Endothelial cell of umbilical vein (primary cell): ENCODE results near the gene RGS21. TPM values are rescaled to one million over a fixed set of nuclear protein-coding genes. Genes with fewer than 3 reads are reported as not detected.

Experiments
- Bru-seq: library from RNA; stranded (reverse); fragments of 400-500 nt; gene quantifications from one replicate; lab custom pipeline; 2021; lab: Mats Ljungman, UMichigan
- BruChase-seq, 2 experiments: library from RNA; stranded (reverse); fragments of 400-500 nt; gene quantifications; one replicate each; lab custom pipeline; 2021; lab: Mats Ljungman, UMichigan
- BruUV-seq: library from RNA; stranded (reverse); fragments of 400-500 nt; replicated peaks from 2 replicates; lab custom pipeline; 2021; lab: Mats Ljungman, UMichigan
- CTCF ChIA-PET: fragments of 300-600, 350-600 bp; sonication (Branson Sonifier 250); formaldehyde crosslinking; loops from one replicate; lab custom pipeline; 2021; ENCODE audit warnings: antibody characterized with exemption, inconsistent platforms; lab: Charles Lee
- POLR2A ChIA-PET: fragments of 300-600, 350-600 bp; sonication (Branson Sonifier 250); formaldehyde crosslinking; loops from one replicate; lab custom pipeline; 2021; ENCODE audit warnings: antibody characterized with exemption, inconsistent platforms; lab: Charles Lee
- DNase-seq: peaks from one replicate; pipeline ENCODE4 v3.0.0-alpha.2; 2011; ENCODE audit warnings: low read depth, low spot score
- FAIRE-seq: peaks from 2 replicates; lab custom pipeline; 2011; peaks lifted over from hg19 to GRCh38; lab: Jason Lieb, UNC
- H2AFZ ChIP-seq: 2 replicates; pipeline ENCODE4 v1.6.0; 2012; ENCODE audit warnings: low read depth, low read length, control low read depth, inconsistent platforms
- H3K27ac ChIP-seq: 2 replicates; pipeline ENCODE4 v1.5.1; 2011; ENCODE audit warnings: low read depth, mild to moderate bottlenecking, control low read depth, low read length, moderate library complexity; ENCODE audit not compliant: insufficient read depth
- H3K27me3 ChIP-seq, 2 experiments: 2 replicates each; pipeline versions ENCODE4 v1.6.0 to v1.6.1; 2011; ENCODE audit warnings: low read length in 2 of 2, mixed read lengths in 1 of 2; ENCODE audit not compliant: control insufficient read depth in 2 of 2, insufficient read depth in 2 of 2
- H3K36me3 ChIP-seq, 2 experiments: 2 replicates in 1 of 2; 3 replicates in 1 of 2; pipeline ENCODE4 v1.5.1; 2011; ENCODE audit warnings: low read length in 2 of 2, mild to moderate bottlenecking in 1 of 2, moderate library complexity in 1 of 2; ENCODE audit not compliant: control insufficient read depth in 2 of 2, insufficient read depth in 2 of 2; ENCODE audit errors: extremely low read depth in 1 of 2
- H3K4me1 ChIP-seq: 3 replicates; pipeline ENCODE4 v1.5.1; 2011; ENCODE audit warnings: mild to moderate bottlenecking, low read length; ENCODE audit not compliant: control insufficient read depth, insufficient read depth; ENCODE audit errors: extremely low read depth
- H3K4me2 ChIP-seq: 2 replicates; pipeline ENCODE4 v1.6.1; 2011; ENCODE audit warnings: low read length, control low read depth, mixed read lengths; ENCODE audit not compliant: insufficient read depth
- H3K4me3 ChIP-seq, 3 experiments: fragments of 200-600 bp in 1 of 3; sonication (generic), shearing (Covaris generic) in 1 of 3; replicated peaks in 1 of 3; 2 replicates each; pipeline ENCODE4 v1.5.1; 2011 to 2016; ENCODE audit warnings: control low read depth in 3 of 3, low read length in 3 of 3, mild to moderate bottlenecking in 2 of 3, inconsistent platforms in 1 of 3, low read depth in 1 of 3, moderate library complexity in 1 of 3; ENCODE audit not compliant: insufficient read depth in 1 of 3
- H3K79me2 ChIP-seq: 2 replicates; pipeline ENCODE4 v1.6.0; 2012; ENCODE audit warnings: low read length, inconsistent platforms; ENCODE audit not compliant: control insufficient read depth, insufficient read depth
- H3K9ac ChIP-seq: replicated peaks from 2 replicates; pipeline ENCODE3; 2011; ENCODE audit warnings: low read length, control low read depth; ENCODE audit not compliant: insufficient read depth; ENCODE audit errors: extremely low read depth
- H3K9me1 ChIP-seq: replicated peaks from 3 replicates; pipeline ENCODE4 v1.6.0; 2011; ENCODE audit warnings: mild to moderate bottlenecking, low read length; ENCODE audit not compliant: control insufficient read depth, insufficient read depth; ENCODE audit errors: extremely low read depth
- H3K9me3 ChIP-seq: replicated peaks from 2 replicates; pipeline ENCODE4 v1.5.1; 2012; ENCODE audit warnings: low read length, inconsistent platforms; ENCODE audit not compliant: control insufficient read depth, insufficient read depth
- H4K20me1 ChIP-seq: replicated peaks from 2 replicates; pipeline ENCODE3; 2011; ENCODE audit warnings: mild to moderate bottlenecking, low read length; ENCODE audit not compliant: control insufficient read depth, insufficient read depth; ENCODE audit errors: extremely low read depth
- CTCF ChIP-seq, 2 donors: IDR thresholded peaks; 1 replicate in 1 of 2; 2 replicates in 1 of 2; pipeline ENCODE4 v1.5.1; 2011; ENCODE audit warnings: low read length in 2 of 2, mild to moderate bottlenecking in 2 of 2, moderate library complexity in 2 of 2, control low read depth in 1 of 2, inconsistent platforms in 1 of 2, low read depth in 1 of 2; ENCODE audit not compliant: insufficient read depth in 1 of 2; ENCODE audit errors: extremely low read depth in 1 of 2
- EZH2 ChIP-seq: IDR thresholded peaks from 2 replicates; pipeline ENCODE4 v1.6.1; 2012; ENCODE audit warnings: borderline replicate concordance, low read depth, mild to moderate bottlenecking, moderate library complexity, low read length, inconsistent platforms; ENCODE audit not compliant: severe bottlenecking
- FOS ChIP-seq: IDR thresholded peaks from 2 replicates; pipeline ENCODE4 v1.6.1; 2011; ENCODE audit warnings: mild to moderate bottlenecking, low read length, moderate library complexity, borderline replicate concordance; ENCODE audit not compliant: insufficient read depth
- GATA2 ChIP-seq: IDR thresholded peaks from 2 replicates; pipeline ENCODE4 v1.7.0; 2011; ENCODE audit warnings: low read depth, mild to moderate bottlenecking, moderate library complexity, mixed read lengths, low read length; ENCODE audit not compliant: insufficient read length, insufficient read depth
- JUN ChIP-seq: IDR thresholded peaks from 2 replicates; pipeline ENCODE4 v1.6.1; 2011; ENCODE audit warnings: borderline replicate concordance, low read depth; ENCODE audit not compliant: insufficient read length, insufficient read depth
- MAX ChIP-seq: IDR thresholded peaks from 2 replicates; pipeline ENCODE4 v1.6.1; 2011; ENCODE audit not compliant: insufficient read depth, insufficient read length
- MYC ChIP-seq: IDR thresholded peaks from one replicate; pipeline ENCODE4 v1.6.1; 2011; ENCODE audit warnings: mild to moderate bottlenecking, low read depth, low read length
- POLR2A ChIP-seq: IDR thresholded peaks from 2 replicates; pipeline ENCODE4 v1.6.1; 2012; ENCODE audit warnings: low read depth, mild to moderate bottlenecking, control low read depth, low read length
- POLR2AphosphoS5 ChIP-seq: IDR thresholded peaks from 2 replicates; pipeline ENCODE4 v1.6.1; 2012; ENCODE audit warnings: low read depth, mild to moderate bottlenecking, control low read depth, low read length, moderate library complexity; ENCODE audit not compliant: insufficient read depth
- dilution Hi-C: fragments of 300-500 bp; cut with MboI; formaldehyde crosslinking; loops from one replicate; pipeline ENCODE4 v1.15.0; 2019; ENCODE audit warnings: low sequenced_read_pairs; ENCODE audit not compliant: extremely low pct_ligation_motif_present
- intact Hi-C: fragments of 100-400 bp; cut with micrococcal nuclease; formaldehyde crosslinking; loops from one replicate; pipeline ENCODE4 v1.10.0; 2022
- long read RNA-seq: library from polyadenylated mRNA; stranded (forward); transcript quantifications from one replicate; pipeline ENCODE4 v2.0.0, GENCODE V29; 2021
- polyA minus RNA-seq, 3 experiments: library from RNA; depleted of rRNA, polyadenylated mRNA; stranded (reverse); fragments of >200 nt; gene quantifications; 1 replicate in 1 of 3; 2 replicates in 2 of 3; pipeline ENCODE4 v1.2.3, GENCODE V29; 2011
- polyA plus RNA-seq, 4 experiments: library from polyadenylated mRNA; depleted of rRNA in 3 of 4; stranded (reverse) in 3 of 4; unstranded in 1 of 4; fragments of >200 nt; gene quantifications; 2 replicates each; pipeline versions ENCODE4 v1.2.1 to v1.2.3, GENCODE V29; 2011 to 2012; ENCODE audit warnings: missing spikeins in 1 of 4
- total RNA-seq: library from RNA; stranded (reverse); gene quantifications from 2 replicates; pipeline ENCODE4 v1.2.3, GENCODE V29; 2021

The RGS21 gene
- not detected in 2 replicates for total RNA-seq
- not detected in 2 replicates for polyA plus RNA-seq
- not detected in 2 replicates for polyA plus RNA-seq (2011; cell fraction: cytosol; rRNA removed)
- not detected in 2 replicates for polyA plus RNA-seq (2011; cell fraction: nucleus; rRNA removed)
- polyA plus RNA-seq (2012): not detected in 2 replicates
- polyA minus RNA-seq: not detected in 2 replicates
- polyA minus RNA-seq (2011; cell fraction: cytosol; rRNA and poly(A)+ RNA removed): not detected
- polyA minus RNA-seq (2011; cell fraction: nucleus; rRNA and poly(A)+ RNA removed): not detected in 2 replicates
- not detected for Bru-seq, nascent RNA
- not detected for BruChase-seq, experiment 1, labeled RNA remaining after a 6-hour chase
- not detected for BruChase-seq, experiment 2, labeled RNA remaining after a 2-hour chase
- long read RNA-seq: 0 reads

- BruUV-seq: no TSS peak
- H3K4me1 ChIP-seq: no peaks in the 10 kb centered on the region
- ChIA-PET POLR2A (no interaction called here), CTCF (interaction anchor here (1.0 kb wide), 1 partner anchor 18 kb away, joined by 4 read pairs; no protein-coding TSS in a partner anchor)
- no peak for TF ChIP-seq EZH2
- no peak for TF ChIP-seq MYC
- no peak for TF ChIP-seq POLR2A
- no peak for TF ChIP-seq FOS
- no peak for TF ChIP-seq JUN
- no peak for TF ChIP-seq GATA2
- TF ChIP-seq CTCF (IDR thresholded peaks at IDR 0.05; ENCODE audit: extremely low read depth in 1 of 2, insufficient read depth in 1 of 2, low read depth in 1 of 2, low read length in 2 of 2): no peak
- no peak for TF ChIP-seq MAX
- no peak for TF ChIP-seq POLR2AphosphoS5
- H3K9me3 ChIP-seq: no peaks in the 10 kb centered on the region
- no peak within 1 kb of the TSS for H2AFZ ChIP-seq
- no peaks in the 10 kb centered on the region for H3K27me3 ChIP-seq
- FAIRE-seq (no peak), DNase-seq (no peak)
- dilution Hi-C loops (no loop called here), intact Hi-C loops (loop anchor here (10.0 kb wide), 3 partner anchors 422 to 1562 kb away; no protein-coding TSS in a partner anchor)
- no peak within 1 kb of the TSS for H3K4me2 ChIP-seq
- no peak within 1 kb of the TSS for H3K4me3 ChIP-seq
- H3K79me2 ChIP-seq: no peaks in the 10 kb centered on the region
- no peaks in the 10 kb centered on the region for H4K20me1 ChIP-seq
- no peak within 1 kb of the TSS for H3K9ac ChIP-seq
- no peaks in the 10 kb centered on the region for H3K9me1 ChIP-seq
- no peaks in the 10 kb centered on the region for H3K36me3 ChIP-seq
- no peak within 1 kb of the TSS for H3K27ac ChIP-seq
These were observed at the start of gene RGS21 for GRCh38 chr1:192316942-192317450. Gene RGS21, plus strand, starts transcription at chr1:192316992. Its CDS starts 26,045 bp downstream, at chr1:192343037.
